ENCODE data around the gene AADACL4. TPM values are rescaled to one million over a fixed set of nuclear protein-coding genes. Genes with fewer than 3 reads are reported as not detected.

The AADACL4 gene
- total and polyA plus RNA-seq, 9 of the 15 experiments (the other 6 are each of a cell fraction or from before 2014, with no cell fraction given): not detected

DNA sequence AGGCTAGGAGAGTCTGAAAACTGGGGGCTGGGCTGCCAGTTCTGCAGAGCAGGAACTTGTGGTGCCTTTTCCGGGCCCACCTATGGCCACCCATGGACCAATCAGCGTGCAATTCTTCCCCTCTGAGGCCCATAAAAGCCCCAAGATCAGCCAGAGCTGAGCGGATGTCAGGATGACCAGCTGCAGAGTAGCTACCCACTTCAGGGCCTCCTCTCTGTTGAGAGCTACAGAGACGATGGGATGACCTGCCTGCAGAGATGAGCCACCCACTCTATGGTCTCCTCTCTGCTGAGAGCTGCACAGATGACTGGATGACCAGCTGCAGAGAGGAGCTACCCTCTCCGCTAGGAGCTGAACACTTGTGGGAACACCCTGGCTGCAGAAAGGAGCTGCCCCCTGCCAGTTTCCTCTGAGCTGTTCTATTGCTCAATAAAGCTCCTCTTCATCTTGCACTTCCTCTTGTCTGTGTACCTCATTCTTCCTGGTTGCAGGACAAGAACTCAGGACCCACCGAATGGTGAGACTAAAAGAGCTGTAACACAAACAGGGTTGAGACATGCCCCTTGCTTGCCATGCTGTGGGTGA is 12.8 kb upstream of the AADACL4 start (continued):
- TF ChIP-seq GATAD2B (IDR thresholded peaks at IDR 0.05; ENCODE audit: borderline replicate concordance) (no peak), CEBPB (tag; IDR thresholded peaks at IDR 0.05) (peak; percentile 62), RREB1 (CRISPR knock-in tag; IDR thresholded peaks at IDR 0.05) (no peak)
- TF ChIP-seq, protein P1, sequence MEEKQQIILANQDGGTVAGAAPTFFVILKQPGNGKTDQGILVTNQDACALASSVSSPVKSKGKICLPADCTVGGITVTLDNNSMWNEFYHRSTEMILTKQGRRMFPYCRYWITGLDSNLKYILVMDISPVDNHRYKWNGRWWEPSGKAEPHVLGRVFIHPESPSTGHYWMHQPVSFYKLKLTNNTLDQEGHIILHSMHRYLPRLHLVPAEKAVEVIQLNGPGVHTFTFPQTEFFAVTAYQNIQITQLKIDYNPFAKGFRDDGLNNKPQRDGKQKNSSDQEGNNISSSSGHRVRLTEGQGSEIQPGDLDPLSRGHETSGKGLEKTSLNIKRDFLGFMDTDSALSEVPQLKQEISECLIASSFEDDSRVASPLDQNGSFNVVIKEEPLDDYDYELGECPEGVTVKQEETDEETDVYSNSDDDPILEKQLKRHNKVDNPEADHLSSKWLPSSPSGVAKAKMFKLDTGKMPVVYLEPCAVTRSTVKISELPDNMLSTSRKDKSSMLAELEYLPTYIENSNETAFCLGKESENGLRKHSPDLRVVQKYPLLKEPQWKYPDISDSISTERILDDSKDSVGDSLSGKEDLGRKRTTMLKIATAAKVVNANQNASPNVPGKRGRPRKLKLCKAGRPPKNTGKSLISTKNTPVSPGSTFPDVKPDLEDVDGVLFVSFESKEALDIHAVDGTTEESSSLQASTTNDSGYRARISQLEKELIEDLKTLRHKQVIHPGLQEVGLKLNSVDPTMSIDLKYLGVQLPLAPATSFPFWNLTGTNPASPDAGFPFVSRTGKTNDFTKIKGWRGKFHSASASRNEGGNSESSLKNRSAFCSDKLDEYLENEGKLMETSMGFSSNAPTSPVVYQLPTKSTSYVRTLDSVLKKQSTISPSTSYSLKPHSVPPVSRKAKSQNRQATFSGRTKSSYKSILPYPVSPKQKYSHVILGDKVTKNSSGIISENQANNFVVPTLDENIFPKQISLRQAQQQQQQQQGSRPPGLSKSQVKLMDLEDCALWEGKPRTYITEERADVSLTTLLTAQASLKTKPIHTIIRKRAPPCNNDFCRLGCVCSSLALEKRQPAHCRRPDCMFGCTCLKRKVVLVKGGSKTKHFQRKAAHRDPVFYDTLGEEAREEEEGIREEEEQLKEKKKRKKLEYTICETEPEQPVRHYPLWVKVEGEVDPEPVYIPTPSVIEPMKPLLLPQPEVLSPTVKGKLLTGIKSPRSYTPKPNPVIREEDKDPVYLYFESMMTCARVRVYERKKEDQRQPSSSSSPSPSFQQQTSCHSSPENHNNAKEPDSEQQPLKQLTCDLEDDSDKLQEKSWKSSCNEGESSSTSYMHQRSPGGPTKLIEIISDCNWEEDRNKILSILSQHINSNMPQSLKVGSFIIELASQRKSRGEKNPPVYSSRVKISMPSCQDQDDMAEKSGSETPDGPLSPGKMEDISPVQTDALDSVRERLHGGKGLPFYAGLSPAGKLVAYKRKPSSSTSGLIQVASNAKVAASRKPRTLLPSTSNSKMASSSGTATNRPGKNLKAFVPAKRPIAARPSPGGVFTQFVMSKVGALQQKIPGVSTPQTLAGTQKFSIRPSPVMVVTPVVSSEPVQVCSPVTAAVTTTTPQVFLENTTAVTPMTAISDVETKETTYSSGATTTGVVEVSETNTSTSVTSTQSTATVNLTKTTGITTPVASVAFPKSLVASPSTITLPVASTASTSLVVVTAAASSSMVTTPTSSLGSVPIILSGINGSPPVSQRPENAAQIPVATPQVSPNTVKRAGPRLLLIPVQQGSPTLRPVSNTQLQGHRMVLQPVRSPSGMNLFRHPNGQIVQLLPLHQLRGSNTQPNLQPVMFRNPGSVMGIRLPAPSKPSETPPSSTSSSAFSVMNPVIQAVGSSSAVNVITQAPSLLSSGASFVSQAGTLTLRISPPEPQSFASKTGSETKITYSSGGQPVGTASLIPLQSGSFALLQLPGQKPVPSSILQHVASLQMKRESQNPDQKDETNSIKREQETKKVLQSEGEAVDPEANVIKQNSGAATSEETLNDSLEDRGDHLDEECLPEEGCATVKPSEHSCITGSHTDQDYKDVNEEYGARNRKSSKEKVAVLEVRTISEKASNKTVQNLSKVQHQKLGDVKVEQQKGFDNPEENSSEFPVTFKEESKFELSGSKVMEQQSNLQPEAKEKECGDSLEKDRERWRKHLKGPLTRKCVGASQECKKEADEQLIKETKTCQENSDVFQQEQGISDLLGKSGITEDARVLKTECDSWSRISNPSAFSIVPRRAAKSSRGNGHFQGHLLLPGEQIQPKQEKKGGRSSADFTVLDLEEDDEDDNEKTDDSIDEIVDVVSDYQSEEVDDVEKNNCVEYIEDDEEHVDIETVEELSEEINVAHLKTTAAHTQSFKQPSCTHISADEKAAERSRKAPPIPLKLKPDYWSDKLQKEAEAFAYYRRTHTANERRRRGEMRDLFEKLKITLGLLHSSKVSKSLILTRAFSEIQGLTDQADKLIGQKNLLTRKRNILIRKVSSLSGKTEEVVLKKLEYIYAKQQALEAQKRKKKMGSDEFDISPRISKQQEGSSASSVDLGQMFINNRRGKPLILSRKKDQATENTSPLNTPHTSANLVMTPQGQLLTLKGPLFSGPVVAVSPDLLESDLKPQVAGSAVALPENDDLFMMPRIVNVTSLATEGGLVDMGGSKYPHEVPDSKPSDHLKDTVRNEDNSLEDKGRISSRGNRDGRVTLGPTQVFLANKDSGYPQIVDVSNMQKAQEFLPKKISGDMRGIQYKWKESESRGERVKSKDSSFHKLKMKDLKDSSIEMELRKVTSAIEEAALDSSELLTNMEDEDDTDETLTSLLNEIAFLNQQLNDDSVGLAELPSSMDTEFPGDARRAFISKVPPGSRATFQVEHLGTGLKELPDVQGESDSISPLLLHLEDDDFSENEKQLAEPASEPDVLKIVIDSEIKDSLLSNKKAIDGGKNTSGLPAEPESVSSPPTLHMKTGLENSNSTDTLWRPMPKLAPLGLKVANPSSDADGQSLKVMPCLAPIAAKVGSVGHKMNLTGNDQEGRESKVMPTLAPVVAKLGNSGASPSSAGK (IDR thresholded peaks at IDR 0.05): no peak
- TF ChIP-seq, protein P2, sequence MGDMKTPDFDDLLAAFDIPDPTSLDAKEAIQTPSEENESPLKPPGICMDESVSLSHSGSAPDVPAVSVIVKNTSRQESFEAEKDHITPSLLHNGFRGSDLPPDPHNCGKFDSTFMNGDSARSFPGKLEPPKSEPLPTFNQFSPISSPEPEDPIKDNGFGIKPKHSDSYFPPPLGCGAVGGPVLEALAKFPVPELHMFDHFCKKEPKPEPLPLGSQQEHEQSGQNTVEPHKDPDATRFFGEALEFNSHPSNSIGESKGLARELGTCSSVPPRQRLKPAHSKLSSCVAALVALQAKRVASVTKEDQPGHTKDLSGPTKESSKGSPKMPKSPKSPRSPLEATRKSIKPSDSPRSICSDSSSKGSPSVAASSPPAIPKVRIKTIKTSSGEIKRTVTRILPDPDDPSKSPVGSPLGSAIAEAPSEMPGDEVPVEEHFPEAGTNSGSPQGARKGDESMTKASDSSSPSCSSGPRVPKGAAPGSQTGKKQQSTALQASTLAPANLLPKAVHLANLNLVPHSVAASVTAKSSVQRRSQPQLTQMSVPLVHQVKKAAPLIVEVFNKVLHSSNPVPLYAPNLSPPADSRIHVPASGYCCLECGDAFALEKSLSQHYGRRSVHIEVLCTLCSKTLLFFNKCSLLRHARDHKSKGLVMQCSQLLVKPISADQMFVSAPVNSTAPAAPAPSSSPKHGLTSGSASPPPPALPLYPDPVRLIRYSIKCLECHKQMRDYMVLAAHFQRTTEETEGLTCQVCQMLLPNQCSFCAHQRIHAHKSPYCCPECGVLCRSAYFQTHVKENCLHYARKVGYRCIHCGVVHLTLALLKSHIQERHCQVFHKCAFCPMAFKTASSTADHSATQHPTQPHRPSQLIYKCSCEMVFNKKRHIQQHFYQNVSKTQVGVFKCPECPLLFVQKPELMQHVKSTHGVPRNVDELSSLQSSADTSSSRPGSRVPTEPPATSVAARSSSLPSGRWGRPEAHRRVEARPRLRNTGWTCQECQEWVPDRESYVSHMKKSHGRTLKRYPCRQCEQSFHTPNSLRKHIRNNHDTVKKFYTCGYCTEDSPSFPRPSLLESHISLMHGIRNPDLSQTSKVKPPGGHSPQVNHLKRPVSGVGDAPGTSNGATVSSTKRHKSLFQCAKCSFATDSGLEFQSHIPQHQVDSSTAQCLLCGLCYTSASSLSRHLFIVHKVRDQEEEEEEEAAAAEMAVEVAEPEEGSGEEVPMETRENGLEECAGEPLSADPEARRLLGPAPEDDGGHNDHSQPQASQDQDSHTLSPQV (IDR thresholded peaks at IDR 0.05): no peak

All from K562 (cell line).